Prostate gland (tissue), 2 donors: ENCODE results near the gene FRMD4A. TPM values are rescaled to one million over a fixed set of nuclear protein-coding genes. Genes with fewer than 3 reads are reported as not detected.

Source experiments
- DNase-seq: peaks from one replicate; pipeline ENCODE4 v3.0.0-alpha.2; 2019; ENCODE audit warnings: low spot score
- H3K27ac ChIP-seq, 2 donors: fragments of 200-600 bp; sonication (generic); 2 replicates each; pipeline ENCODE4 v1.5.1; 2017 to 2019
- H3K27me3 ChIP-seq: fragments of 200-600 bp; sonication (generic); replicated peaks from 2 replicates; pipeline ENCODE4 v1.5.1; 2019; ENCODE audit not compliant: insufficient read depth
- H3K36me3 ChIP-seq, 2 donors: fragments of 200-600 bp; sonication (generic); 1 replicate in 1 of 2; 2 replicates in 1 of 2; pipeline versions ENCODE4 v1.5.1 to v1.8.1; 2017 to 2019
- H3K4me1 ChIP-seq: fragments of 200-600 bp; sonication (generic); replicated peaks from 2 replicates; pipeline ENCODE4 v1.5.1; 2019
- H3K4me3 ChIP-seq, 2 donors: fragments of 200-600 bp; sonication (generic); 2 replicates each; pipeline ENCODE4 v1.5.1; 2017 to 2019
- H3K9me3 ChIP-seq: fragments of 200-600 bp; sonication (generic); 2 replicates; pipeline ENCODE4 v1.5.1; 2017
- POLR2A ChIP-seq: fragments of 450-650 bp; IDR thresholded peaks from one replicate; pipeline ENCODE4 v1.6.1; 2016; ENCODE audit warnings: antibody characterized with exemption, mild to moderate bottlenecking
- POLR2AphosphoS5 ChIP-seq: sonication (generic); formaldehyde crosslinking; IDR thresholded peaks from one replicate; pipeline ENCODE4 v1.6.1; 2017; ENCODE audit warnings: antibody characterized with exemption
- WGBS: methylation state at CpG from one replicate; pipeline ENCODE4 v1.1.5; 2018; 5-methylcytosine and 5-hydroxymethylcytosine counted together
- intact Hi-C: fragments of 100-400 bp; cut with DNase I; formaldehyde crosslinking; loops from one replicate; pipeline ENCODE4 v1.14.2; 2022
- total RNA-seq, 2 donors: library from RNA; depleted of rRNA; stranded (reverse); fragments of >200 nt; gene quantifications; one replicate each; pipeline ENCODE4 v1.1.0, GENCODE V29; 2016
- TF ChIP-seq, protein P1 (sequence below), 4 experiments: fragments of 200-600 bp in 2 of 4; fragments of 450-650 bp in 2 of 4; sonication (generic) in 2 of 4; IDR thresholded peaks; 1 replicate in 3 of 4; 2 replicates in 1 of 4; pipeline ENCODE4 v1.5.1; 2016 to 2019; ENCODE audit warnings: antibody characterized with exemption in 4 of 4, mild to moderate bottlenecking in 2 of 4, moderate library complexity in 2 of 4

Gene FRMD4A
- total RNA-seq, 2 donors from 2014 or later, result 38.0 to 53.2 TPM

- H3K36me3 ChIP-seq, result no peaks in the 10 kb centered on the region
- no peak overlapping the region for H3K27ac ChIP-seq
- no peak for DNase-seq
- TF ChIP-seq POLR2AphosphoS5, result no peak
- TF ChIP-seq, protein P1, sequence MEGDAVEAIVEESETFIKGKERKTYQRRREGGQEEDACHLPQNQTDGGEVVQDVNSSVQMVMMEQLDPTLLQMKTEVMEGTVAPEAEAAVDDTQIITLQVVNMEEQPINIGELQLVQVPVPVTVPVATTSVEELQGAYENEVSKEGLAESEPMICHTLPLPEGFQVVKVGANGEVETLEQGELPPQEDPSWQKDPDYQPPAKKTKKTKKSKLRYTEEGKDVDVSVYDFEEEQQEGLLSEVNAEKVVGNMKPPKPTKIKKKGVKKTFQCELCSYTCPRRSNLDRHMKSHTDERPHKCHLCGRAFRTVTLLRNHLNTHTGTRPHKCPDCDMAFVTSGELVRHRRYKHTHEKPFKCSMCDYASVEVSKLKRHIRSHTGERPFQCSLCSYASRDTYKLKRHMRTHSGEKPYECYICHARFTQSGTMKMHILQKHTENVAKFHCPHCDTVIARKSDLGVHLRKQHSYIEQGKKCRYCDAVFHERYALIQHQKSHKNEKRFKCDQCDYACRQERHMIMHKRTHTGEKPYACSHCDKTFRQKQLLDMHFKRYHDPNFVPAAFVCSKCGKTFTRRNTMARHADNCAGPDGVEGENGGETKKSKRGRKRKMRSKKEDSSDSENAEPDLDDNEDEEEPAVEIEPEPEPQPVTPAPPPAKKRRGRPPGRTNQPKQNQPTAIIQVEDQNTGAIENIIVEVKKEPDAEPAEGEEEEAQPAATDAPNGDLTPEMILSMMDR (IDR thresholded peaks at IDR 0.05), result no peak
- no peak for TF ChIP-seq POLR2A
- intact Hi-C loops, result no loop called here
- no peaks in the 10 kb centered on the region for H3K4me1 ChIP-seq
- WGBS, result 61% methylated on average over 4 of the region's 4 CpGs
- no peak overlapping the region for H3K4me3 ChIP-seq
- H3K9me3 ChIP-seq, result no peaks in the 10 kb centered on the region
- no peaks in the 10 kb centered on the region for H3K27me3 ChIP-seq
These were observed 579.4 kb downstream of the FRMD4A start for GRCh38 chr10:13751191-13751764.

DNA sequence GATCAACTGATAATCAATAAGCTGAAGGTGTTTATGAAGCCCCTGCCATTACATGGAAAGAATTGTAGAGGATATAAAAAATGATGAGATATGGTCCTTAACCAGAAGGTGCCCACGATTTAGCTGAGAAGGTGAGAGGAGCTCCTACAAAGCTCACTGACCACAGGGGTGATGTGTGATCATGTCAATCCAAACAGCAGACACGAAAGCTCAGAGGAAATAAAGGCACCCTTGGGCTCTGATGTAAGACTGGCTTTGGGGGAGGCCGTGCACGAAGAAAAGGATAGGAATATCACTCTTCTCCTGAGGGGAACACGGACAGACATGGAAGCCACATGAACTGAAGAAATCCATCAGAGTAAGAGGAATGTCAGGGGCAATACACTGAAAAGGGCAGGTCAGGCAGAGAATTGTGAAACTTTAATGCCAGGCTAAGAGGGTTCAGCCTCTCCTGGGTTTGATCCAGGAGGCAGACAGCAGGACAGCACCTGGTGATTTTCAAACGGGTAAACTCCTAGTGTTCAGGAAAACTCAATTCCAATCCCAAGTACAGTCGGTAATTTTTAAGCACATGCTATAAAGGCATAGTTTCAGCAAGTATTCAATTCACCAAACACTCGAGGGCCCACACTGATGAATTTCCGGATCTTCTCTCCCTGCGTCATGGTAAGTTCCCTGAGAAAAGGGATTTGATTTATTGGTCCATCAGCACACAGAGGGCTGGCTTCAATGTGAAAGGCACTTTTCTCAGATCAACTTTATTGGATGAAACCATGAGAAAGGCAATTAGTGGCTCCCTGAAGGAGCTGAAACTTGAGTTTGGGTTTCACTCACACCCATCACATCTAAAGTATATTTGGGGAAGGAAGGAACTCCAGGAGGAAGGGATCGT lies 580.2 kb downstream of the FRMD4A start:
- intact Hi-C loops, result no loop called here
- TF ChIP-seq POLR2A (no peak), POLR2AphosphoS5 (no peak)
- TF ChIP-seq, protein P1 (IDR thresholded peaks at IDR 0.05), result no peak
- Histone ChIP-seq H3K27me3 (no peaks in the 10 kb centered on the region), H3K4me1 (no peaks in the 10 kb centered on the region), H3K27ac (no peak overlapping the region), H3K9me3 (no peaks in the 10 kb centered on the region), H3K4me3 (no peak overlapping the region), H3K36me3 (no peaks in the 10 kb centered on the region)
- 73% methylated on average over 11 of the region's 11 CpGs for WGBS
- DNase-seq, result no peak

GRCh38 chr10:13745271-13745670 lies 585.5 kb downstream of the FRMD4A start:
- 84% methylated on average over 7 of the region's 7 CpGs for WGBS
- intact Hi-C loops, result no loop called here
- no peak for DNase-seq
- Histone ChIP-seq H3K27ac (no peak overlapping the region), H3K4me3 (no peak overlapping the region), H3K4me1 (no peaks in the 10 kb centered on the region), H3K27me3 (no peaks in the 10 kb centered on the region), H3K36me3 (no peaks in the 10 kb centered on the region), H3K9me3 (no peaks in the 10 kb centered on the region)
- TF ChIP-seq, protein P1 (IDR thresholded peaks at IDR 0.05), result no peak
- no peak for TF ChIP-seq POLR2A
- TF ChIP-seq POLR2AphosphoS5, result no peak

DNA sequence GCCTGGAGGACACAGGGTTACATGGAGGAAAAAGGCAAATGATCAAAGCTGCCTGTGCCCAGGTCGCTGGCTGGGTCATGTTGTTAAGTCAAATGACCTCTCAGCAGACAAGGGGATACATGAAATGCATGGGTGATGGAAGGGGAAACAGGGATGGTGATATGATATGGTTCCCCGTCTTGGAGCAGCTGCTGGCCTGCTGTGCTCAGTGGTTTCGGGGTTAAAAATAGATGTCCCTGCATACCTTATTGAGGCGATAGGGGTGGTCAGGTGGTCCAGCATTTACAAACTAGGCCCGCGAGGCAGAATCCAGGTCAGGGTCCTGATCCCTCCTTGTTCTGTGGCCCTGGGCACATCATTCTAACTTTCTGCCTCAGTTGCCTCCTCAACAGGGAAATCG lies 586.8 kb downstream of the FRMD4A start:
- 88% methylated on average over 7 of the region's 7 CpGs for WGBS
- DNase-seq, result no peak
- H3K27me3 ChIP-seq, result no peaks in the 10 kb centered on the region
- H3K9me3 ChIP-seq, result no peaks in the 10 kb centered on the region
- no peaks in the 10 kb centered on the region for H3K4me1 ChIP-seq
- no peak overlapping the region for H3K27ac ChIP-seq
- no peak for TF ChIP-seq POLR2A
- TF ChIP-seq, protein P1 (IDR thresholded peaks at IDR 0.05), result no peak
- no peak for TF ChIP-seq POLR2AphosphoS5
- H3K4me3 ChIP-seq, result no peak overlapping the region
- intact Hi-C loops, result no loop called here
- H3K36me3 ChIP-seq, result no peaks in the 10 kb centered on the region
